Panc1 (cell line): Measurements from ENCODE around the gene KPNB1. TPM values are rescaled to one million over a fixed set of nuclear protein-coding genes. Genes with fewer than 3 reads are reported as not detected.

Experiments
- ATAC-seq: fragments of 200-7000 bp; cut with Tn5 transposase; 2 replicates; pipeline ENCODE4 v1.9.1; 2020; ENCODE audit warnings: mild to moderate bottlenecking, moderate library complexity
- BruUV-seq: library from RNA; stranded (reverse); fragments of 400-500 nt; replicated peaks from 2 replicates; lab custom pipeline; 2021; lab: Mats Ljungman, UMichigan
- CTCF ChIA-PET: fragments of 300-600 bp; sonication (Branson Sonifier 250); formaldehyde crosslinking; loops from one replicate; lab custom pipeline; 2022; ENCODE audit warnings: antibody characterized with exemption; lab: Charles Lee
- POLR2A ChIA-PET: fragments of 300-600 bp; sonication (Branson Sonifier 250); formaldehyde crosslinking; loops from one replicate; lab custom pipeline; 2022; ENCODE audit warnings: antibody characterized with exemption; lab: Charles Lee
- DNase-seq: peaks from one replicate; pipeline ENCODE4 v3.0.0-alpha.2; 2010; ENCODE audit warnings: low read depth, low spot score
- H3K27ac ChIP-seq: 2 replicates; pipeline ENCODE4 v1.5.1; 2011; ENCODE audit warnings: mild to moderate bottlenecking, low read length, inconsistent platforms
- H3K27me3 ChIP-seq: fragments of 200-500 bp; sonication (Bioruptor generic); 2 replicates; pipeline ENCODE4 v1.6.0; 2014; ENCODE audit warnings: low read length, inconsistent platforms; ENCODE audit not compliant: control insufficient read depth, insufficient read depth
- H3K36me3 ChIP-seq: fragments of 200-500 bp; sonication (Bioruptor generic); 2 replicates; pipeline ENCODE4 v1.5.1; 2014; ENCODE audit warnings: inconsistent platforms, mild to moderate bottlenecking, low read length, moderate library complexity; ENCODE audit not compliant: control insufficient read depth, insufficient read depth
- H3K4me1 ChIP-seq: 2 replicates; pipeline ENCODE4 v1.5.1; 2011; ENCODE audit warnings: inconsistent platforms, mild to moderate bottlenecking, low read length, moderate library complexity; ENCODE audit not compliant: control insufficient read depth, insufficient read depth
- H3K4me3 ChIP-seq, 2 experiments: 2 replicates each; pipeline ENCODE4 v1.5.1; 2011 to 2012; ENCODE audit warnings: low read depth in 2 of 2, low read length in 2 of 2, mild to moderate bottlenecking in 2 of 2, inconsistent platforms in 1 of 2, moderate library complexity in 1 of 2
- H3K9me3 ChIP-seq: fragments of 200-500 bp; sonication (Bioruptor generic); 2 replicates; pipeline ENCODE4 v1.5.1; 2014; ENCODE audit warnings: low read depth, mild to moderate bottlenecking, inconsistent platforms, low read length, moderate library complexity; ENCODE audit not compliant: control insufficient read depth, insufficient read depth
- POLR2AphosphoS5 ChIP-seq: IDR thresholded peaks from 2 replicates; pipeline ENCODE4 v1.6.1; 2012; ENCODE audit warnings: mild to moderate bottlenecking, low read depth, low read length, moderate library complexity
- SIN3A ChIP-seq: IDR thresholded peaks from 2 replicates; pipeline ENCODE4 v1.6.1; 2012; ENCODE audit warnings: low read depth, mild to moderate bottlenecking, low read length, moderate library complexity, borderline replicate concordance; ENCODE audit not compliant: insufficient read depth
- TCF7L2 ChIP-seq: IDR thresholded peaks from 2 replicates; pipeline ENCODE4 v1.6.1; 2011; ENCODE audit warnings: mild to moderate bottlenecking, low read depth, low read length, inconsistent platforms
- in situ Hi-C: cut with HindIII; loops from 2 replicates; pipeline ENCODE4 v1.10.0; 2016; ENCODE audit warnings: low sequenced_read_pairs, low pct_unique_long_range_greater_than_20kb
- intact Hi-C: fragments of 100-400 bp; cut with micrococcal nuclease; formaldehyde crosslinking; loops from one replicate; pipeline ENCODE4 v1.10.0; 2022; ENCODE audit not compliant: unreplicated experiment
- total RNA-seq: library from RNA; stranded (reverse); gene quantifications from one replicate; pipeline ENCODE4 v1.2.1, GENCODE V29; 2021; ENCODE audit not compliant: unreplicated experiment
- TF ChIP-seq, protein P1 (sequence below): fragments of 450-650 bp; IDR thresholded peaks from 2 replicates; pipeline ENCODE4 v1.5.1; 2017; ENCODE audit warnings: mild to moderate bottlenecking
- TF ChIP-seq, protein P2 (sequence below), 2 experiments: IDR thresholded peaks; 2 replicates each; pipeline ENCODE4 v1.6.1; 2011 to 2012; ENCODE audit warnings: low read depth in 2 of 2, control low read depth in 1 of 2, low read length in 1 of 2, mild to moderate bottlenecking in 1 of 2, moderate library complexity in 1 of 2; ENCODE audit not compliant: insufficient read depth in 1 of 2

KPNB1 gene
- total RNA-seq, 1 experiment from 2014 or later, result 666 TPM

DNA sequence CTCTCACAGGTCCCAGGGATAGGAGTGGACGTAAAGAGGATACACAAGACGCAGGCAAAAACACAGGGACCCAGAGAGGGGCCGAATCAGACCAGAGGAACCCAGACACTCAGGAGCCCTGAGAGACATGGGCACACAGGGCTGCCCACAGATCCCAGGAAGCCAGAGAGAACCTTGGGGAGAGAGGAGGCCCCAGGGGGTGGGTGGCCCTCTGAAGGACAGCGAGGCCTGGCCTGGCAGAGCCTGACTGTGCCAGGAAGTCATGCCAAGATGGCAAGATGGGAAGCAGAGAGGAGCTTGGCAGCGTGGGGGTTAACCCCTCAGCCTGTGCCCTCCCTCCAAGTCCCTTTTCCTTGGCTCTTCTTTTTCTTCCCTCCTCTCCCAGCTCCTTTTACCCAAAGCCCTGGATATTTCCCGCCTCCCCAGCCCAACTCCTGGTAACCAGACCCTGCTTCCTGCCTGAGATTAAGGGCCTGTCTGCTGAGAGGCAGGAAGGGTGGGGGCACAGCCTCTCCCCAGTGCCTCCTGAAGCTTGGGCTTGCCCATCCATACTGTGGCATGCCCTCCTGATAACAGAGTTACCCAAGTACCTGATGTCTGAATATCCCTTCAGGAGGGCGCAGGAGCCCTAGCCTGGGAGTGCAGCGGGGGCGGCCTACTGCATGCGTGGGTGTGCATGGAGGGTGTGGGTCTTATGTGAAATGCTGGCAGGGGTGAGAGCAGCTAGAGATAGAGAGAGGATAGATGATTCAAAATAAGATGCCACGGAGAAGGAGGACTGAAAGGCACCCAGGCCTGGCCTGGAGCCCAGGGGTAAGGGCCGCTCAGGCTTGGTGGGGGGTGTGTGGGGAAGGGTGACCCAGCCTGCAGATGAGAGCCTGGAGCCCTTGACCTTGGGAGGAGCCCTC, 77.3 kb downstream of the KPNB1 start:
- ChIA-PET POLR2A (no interaction called here), CTCF (interaction anchor here (1.0 kb wide), 1 partner anchor 27 kb away, joined by 3 read pairs; no protein-coding TSS in a partner anchor)
- TF ChIP-seq TCF7L2 (no peak), SIN3A (no peak), POLR2AphosphoS5 (no peak)
- TF ChIP-seq, protein P1, sequence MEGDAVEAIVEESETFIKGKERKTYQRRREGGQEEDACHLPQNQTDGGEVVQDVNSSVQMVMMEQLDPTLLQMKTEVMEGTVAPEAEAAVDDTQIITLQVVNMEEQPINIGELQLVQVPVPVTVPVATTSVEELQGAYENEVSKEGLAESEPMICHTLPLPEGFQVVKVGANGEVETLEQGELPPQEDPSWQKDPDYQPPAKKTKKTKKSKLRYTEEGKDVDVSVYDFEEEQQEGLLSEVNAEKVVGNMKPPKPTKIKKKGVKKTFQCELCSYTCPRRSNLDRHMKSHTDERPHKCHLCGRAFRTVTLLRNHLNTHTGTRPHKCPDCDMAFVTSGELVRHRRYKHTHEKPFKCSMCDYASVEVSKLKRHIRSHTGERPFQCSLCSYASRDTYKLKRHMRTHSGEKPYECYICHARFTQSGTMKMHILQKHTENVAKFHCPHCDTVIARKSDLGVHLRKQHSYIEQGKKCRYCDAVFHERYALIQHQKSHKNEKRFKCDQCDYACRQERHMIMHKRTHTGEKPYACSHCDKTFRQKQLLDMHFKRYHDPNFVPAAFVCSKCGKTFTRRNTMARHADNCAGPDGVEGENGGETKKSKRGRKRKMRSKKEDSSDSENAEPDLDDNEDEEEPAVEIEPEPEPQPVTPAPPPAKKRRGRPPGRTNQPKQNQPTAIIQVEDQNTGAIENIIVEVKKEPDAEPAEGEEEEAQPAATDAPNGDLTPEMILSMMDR, result no peak
- TF ChIP-seq, protein P2, sequence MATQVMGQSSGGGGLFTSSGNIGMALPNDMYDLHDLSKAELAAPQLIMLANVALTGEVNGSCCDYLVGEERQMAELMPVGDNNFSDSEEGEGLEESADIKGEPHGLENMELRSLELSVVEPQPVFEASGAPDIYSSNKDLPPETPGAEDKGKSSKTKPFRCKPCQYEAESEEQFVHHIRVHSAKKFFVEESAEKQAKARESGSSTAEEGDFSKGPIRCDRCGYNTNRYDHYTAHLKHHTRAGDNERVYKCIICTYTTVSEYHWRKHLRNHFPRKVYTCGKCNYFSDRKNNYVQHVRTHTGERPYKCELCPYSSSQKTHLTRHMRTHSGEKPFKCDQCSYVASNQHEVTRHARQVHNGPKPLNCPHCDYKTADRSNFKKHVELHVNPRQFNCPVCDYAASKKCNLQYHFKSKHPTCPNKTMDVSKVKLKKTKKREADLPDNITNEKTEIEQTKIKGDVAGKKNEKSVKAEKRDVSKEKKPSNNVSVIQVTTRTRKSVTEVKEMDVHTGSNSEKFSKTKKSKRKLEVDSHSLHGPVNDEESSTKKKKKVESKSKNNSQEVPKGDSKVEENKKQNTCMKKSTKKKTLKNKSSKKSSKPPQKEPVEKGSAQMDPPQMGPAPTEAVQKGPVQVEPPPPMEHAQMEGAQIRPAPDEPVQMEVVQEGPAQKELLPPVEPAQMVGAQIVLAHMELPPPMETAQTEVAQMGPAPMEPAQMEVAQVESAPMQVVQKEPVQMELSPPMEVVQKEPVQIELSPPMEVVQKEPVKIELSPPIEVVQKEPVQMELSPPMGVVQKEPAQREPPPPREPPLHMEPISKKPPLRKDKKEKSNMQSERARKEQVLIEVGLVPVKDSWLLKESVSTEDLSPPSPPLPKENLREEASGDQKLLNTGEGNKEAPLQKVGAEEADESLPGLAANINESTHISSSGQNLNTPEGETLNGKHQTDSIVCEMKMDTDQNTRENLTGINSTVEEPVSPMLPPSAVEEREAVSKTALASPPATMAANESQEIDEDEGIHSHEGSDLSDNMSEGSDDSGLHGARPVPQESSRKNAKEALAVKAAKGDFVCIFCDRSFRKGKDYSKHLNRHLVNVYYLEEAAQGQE (IDR thresholded peaks at IDR 0.05; ENCODE audit: insufficient read depth in 1 of 2, low read depth in 2 of 2, low read length in 1 of 2), result no peak
- H3K4me3 ChIP-seq, result no peak overlapping the region
- in situ Hi-C loops (no loop called here), intact Hi-C loops (no loop called here)
- H3K27ac ChIP-seq, result no peak overlapping the region
- H3K4me1 ChIP-seq, result no peaks in the 10 kb centered on the region
- DNase-seq, result no peak
- no peaks in the 10 kb centered on the region for H3K9me3 ChIP-seq
- H3K36me3 ChIP-seq, result no peaks in the 10 kb centered on the region
- no TSS peak for BruUV-seq
- ATAC-seq, result no peak
- H3K27me3 ChIP-seq, result peaks cover 6% of the 10 kb centered on the region; the same call in 1 of the 2 replicates

DNA sequence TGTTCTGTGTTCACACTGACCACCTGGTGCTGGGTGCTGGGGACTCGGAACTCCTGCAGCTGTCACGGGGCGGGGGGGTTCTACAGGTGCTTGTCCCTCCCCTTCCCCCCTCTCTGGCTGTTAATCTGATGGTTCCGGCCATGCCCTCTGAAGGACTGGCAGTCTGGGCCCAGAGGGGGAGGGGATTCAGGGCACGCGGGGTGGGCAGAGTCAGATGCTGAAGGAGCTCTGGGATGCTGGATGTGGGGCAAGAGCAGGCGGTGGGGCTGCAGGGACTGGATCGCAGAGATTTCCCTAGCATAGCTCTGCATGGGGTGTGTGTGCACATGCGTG, 78.0 kb downstream of the KPNB1 start:
- Histone ChIP-seq H3K27me3 (peaks cover 11% of the 10 kb centered on the region; the same call in 1 of the 2 replicates), H3K4me3 (no peak overlapping the region), H3K9me3 (no peaks in the 10 kb centered on the region), H3K27ac (no peak overlapping the region), H3K4me1 (no peaks in the 10 kb centered on the region), H3K36me3 (no peaks in the 10 kb centered on the region)
- DNase-seq (no peak), ATAC-seq (no peak)
- ChIA-PET CTCF (interaction anchor here (1.0 kb wide), 1 partner anchor 28 kb away, joined by 3 read pairs; no protein-coding TSS in a partner anchor), POLR2A (interaction anchor here (0.5 kb wide), 1 partner anchor 30 kb away, joined by 11 read pairs; no protein-coding TSS in a partner anchor)
- intact Hi-C loops (no loop called here), in situ Hi-C loops (no loop called here)
- TF ChIP-seq SIN3A, result no peak
- TF ChIP-seq, protein P2 (IDR thresholded peaks at IDR 0.05; ENCODE audit: insufficient read depth in 1 of 2, low read depth in 2 of 2, low read length in 1 of 2), result no peak
- TF ChIP-seq, protein P1, result no peak
- no peak for TF ChIP-seq TCF7L2
- no peak for TF ChIP-seq POLR2AphosphoS5
- BruUV-seq, result no TSS peak
